Hepatocyte (in vitro differentiated cells): ENCODE results near the gene ZNF585A.
"Not testable (repeated sequence)": the region's sequence is repeated elsewhere in the genome, so short reads cannot be mapped to it uniquely, and the experiment has no call there.

Source experiments
- EZH2phosphoT487 ChIP-seq: fragments of 200-600 bp; sonication (generic); IDR thresholded peaks from one replicate; pipeline ENCODE4 v1.6.1; 2018; ENCODE audit warnings: antibody characterized with exemption, mild to moderate bottlenecking, low read depth, moderate library complexity; ENCODE audit not compliant: unreplicated experiment, severe bottlenecking
- TF ChIP-seq, protein P1 (sequence below): fragments of 200-600 bp; sonication (generic); IDR thresholded peaks from 2 replicates; pipeline ENCODE4 v1.5.1; 2016; ENCODE audit warnings: antibody characterized with exemption, mild to moderate bottlenecking; ENCODE audit not compliant: poor library complexity

GRCh38 chr19:37104135-37104534 lies 68.4 kb downstream of the ZNF585A start:
- TF ChIP-seq, protein P1, sequence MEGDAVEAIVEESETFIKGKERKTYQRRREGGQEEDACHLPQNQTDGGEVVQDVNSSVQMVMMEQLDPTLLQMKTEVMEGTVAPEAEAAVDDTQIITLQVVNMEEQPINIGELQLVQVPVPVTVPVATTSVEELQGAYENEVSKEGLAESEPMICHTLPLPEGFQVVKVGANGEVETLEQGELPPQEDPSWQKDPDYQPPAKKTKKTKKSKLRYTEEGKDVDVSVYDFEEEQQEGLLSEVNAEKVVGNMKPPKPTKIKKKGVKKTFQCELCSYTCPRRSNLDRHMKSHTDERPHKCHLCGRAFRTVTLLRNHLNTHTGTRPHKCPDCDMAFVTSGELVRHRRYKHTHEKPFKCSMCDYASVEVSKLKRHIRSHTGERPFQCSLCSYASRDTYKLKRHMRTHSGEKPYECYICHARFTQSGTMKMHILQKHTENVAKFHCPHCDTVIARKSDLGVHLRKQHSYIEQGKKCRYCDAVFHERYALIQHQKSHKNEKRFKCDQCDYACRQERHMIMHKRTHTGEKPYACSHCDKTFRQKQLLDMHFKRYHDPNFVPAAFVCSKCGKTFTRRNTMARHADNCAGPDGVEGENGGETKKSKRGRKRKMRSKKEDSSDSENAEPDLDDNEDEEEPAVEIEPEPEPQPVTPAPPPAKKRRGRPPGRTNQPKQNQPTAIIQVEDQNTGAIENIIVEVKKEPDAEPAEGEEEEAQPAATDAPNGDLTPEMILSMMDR: not testable (repeated sequence)
- not testable (repeated sequence) for TF ChIP-seq EZH2phosphoT487
